GM18526 (cell line): ENCODE data around the gene NCOA7.

Experiments used
- POLR2A ChIP-seq: IDR thresholded peaks from 3 replicates; pipeline ENCODE4 v1.6.1; 2011; ENCODE audit not compliant: insufficient read length; ENCODE audit errors: extremely low read depth

NCOA7 gene

DNA sequence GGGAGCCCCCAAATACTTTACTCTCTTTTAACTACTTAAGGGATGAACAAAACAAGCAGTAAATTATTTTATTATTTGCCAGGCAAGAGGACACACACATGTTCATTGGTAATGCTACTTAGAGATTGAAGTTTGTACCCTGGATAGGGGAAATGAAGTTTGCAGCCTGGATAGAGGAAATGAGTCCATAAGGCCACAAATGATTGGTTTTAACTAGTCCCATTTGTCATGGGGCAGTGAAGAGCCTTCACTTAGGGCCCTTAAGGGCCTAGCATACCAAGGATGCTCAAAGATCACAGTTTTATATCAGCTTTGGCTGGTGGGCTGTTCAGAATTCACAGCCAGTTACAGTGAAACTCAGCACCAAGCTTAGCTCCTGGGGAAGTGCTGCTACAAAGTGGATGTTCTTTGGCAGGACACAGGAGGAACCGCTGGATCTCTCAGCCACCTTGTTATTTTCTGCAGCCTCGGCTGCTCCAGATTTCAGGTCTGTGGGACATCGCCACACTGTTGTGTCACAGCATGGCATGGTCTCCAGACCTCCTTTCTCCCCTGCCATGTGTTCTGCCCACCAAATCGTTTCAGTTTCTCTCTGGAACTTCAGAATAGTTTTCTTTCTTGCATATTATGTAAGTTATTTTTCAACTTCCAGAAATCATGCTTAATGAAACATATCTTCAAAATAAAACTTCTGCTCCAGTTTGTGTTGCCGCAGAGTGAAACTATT is 41.8 kb downstream of the NCOA7 start:
- no peak for TF ChIP-seq POLR2A

DNA sequence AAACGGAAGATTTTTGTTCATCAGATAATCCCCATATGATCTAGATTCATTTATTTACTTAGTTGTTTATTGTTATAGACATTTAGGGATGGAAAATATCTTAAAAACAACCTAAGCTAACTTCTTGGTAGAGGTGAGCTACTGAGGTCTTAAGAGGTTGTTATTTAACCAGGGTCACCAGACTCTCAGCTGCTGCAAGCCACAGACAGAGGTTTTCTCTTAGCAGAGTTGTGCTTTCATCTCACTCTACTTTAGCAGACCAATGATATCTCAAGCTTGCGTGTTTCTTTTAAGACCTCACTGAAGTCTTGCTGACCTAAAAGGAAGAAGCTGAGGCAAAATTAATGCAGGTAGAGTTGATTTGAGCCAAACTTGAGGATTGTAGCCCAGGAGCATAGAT is 43.6 kb downstream of the NCOA7 start:
- no peak for TF ChIP-seq POLR2A

DNA sequence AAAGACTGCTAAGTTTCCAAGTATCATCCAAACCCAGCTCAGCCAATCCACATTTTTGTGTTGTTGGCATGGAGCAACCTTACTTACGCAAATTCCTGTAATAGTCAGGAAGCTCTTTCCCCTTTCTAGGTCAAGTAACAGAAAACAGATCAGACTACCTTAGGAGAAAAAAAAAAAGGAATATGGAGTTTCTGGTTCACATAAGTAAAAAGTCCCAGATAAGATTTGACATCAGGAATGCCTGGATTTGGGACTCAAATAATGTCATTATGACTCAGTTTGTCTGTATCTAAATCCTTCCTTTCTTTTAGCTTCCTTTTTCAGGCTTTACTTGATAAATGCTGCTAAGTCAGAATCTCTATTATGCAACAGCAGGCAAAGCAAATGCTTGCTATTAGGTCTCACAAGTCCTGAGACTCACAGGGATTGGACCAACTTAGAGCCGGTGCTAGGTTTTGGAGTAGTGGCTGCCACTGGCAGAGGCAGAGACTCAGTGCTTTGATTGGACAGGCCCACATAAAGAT is 44.5 kb downstream of the NCOA7 start:
- TF ChIP-seq POLR2A = no peak

DNA sequence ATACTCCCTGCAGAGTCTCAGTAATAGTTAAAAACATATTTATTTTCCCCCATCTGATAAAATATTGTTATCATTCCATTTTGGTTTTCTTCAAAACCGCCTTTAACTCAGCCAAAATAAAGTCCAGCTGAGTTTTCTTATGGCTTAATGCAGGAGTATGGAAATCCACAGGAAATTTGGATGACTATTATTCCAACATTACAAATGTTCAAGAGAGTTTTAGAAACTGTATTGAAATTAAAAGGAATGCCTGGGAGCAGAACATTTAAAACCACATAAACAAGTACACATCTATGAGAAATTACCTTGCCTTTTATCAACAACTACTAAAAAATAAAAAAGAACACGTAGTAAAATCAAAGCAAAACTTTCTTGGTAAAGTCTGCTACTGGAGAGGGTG is 45.7 kb downstream of the NCOA7 start:
- no peak for TF ChIP-seq POLR2A

DNA sequence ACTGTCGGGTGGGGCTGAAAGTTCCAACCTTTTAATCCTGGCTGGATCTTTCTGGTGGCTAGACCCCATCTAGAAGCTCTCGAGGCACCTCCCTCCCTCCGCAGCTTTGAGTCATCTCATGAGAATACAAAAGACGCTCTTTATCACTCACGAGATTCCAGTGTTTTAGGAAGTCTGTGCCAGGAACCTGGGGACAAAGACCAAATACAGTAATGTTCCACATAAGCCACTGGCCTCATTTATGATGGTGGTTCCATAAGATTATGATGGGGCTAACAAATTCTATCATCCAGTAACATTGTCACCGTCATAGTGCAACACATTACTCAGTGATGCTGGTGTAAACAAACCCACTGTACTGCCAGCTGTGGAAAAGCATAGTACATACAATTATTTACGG is 48.7 kb downstream of the NCOA7 start:
- no peak for TF ChIP-seq POLR2A

DNA sequence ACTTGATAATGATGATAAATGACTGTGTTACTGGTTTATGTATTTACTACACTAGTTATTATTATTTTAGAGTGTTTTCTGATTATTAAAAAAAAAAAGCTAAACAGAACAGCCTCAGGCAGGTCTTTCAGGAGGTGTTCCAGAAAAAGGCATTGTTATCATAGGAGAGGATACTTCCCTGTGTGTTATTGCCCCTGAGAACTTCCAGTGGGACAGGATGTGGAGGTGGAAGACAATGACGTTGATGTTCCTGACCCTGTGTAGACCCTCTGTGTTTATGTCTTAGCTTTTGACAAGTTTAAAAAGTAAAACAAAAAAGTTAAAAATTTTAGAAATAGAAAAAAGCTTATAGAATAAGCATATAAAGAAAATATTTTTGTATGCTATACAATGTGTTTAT is 49.1 kb downstream of the NCOA7 start:
- no peak for TF ChIP-seq POLR2A

DNA sequence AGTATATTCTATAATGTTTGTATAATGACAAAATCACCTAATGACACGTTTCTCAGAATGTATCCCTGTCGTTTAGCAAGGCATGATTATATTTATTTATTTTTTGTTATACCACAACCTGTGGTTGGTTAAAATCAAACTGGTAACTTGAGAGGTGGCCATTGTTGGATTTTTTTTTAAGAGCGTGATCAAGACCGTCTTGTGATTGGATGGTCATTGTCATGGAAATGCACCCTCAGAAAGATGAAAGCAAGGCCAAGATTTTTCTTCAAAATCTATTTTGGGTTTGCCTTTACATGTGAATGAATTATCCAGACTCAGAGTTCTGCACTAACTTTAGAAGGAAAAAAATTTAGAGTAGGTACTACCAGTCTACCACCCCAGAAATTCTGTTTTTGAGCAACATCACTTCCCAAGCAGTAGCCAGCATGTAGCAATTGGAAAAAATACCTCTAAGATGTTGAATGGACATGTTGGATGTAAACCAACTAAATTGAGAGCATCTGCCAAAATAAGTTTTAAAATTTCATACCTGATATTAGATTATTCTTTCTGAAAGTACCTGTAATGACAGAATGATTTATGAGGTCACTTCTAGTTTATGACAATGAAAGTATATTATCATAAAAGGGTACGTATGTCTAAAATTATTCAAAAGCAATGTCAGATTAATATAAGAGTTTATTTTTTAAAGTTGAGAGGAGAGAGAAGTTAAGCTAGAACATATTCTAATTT is 50.8 kb downstream of the NCOA7 start:
- no peak for TF ChIP-seq POLR2A

DNA sequence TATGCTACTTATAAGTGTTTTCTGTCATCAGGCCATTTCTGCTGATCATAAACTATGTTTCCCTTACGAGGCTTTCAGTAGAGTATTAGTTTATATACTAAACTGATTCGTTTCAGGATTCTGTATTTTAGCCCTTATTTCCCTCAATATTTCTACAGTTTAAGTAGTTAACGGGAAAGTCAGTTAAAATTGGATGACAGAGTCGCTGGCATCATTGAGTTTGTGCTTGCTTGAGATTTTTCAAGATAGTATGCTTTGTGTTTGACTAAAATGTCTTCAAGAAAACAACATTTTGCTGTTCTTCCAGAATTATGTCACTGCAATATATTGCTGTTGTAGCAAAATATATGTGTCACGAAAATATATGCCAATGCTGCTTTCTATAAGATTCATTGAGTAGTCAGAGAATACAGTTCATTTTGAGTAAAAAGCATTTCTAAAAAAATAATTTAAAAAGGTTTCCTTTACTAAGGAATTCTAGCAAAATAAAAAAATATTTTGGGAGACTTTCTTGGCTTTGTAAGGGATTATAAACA is 51.4 kb downstream of the NCOA7 start:
- no peak for TF ChIP-seq POLR2A

DNA sequence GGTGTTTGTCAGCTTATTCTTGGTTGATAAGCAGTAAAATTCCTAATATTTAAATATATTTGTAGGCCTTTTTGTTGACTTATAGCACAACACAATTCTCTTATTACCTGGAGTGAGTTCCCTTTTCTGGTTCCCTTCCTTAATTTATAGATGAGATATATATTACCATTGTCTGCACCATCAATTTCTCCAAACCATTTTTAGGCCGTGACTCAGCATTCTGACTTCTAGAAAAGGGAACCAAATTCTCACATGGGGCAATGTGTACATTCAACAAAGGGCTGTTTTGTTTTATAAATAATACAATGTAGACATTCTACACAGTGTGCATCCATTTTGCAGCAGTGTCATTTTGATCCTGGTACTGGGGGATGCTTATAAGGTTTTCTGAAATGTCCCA is 52.8 kb downstream of the NCOA7 start:
- no peak for TF ChIP-seq POLR2A

DNA sequence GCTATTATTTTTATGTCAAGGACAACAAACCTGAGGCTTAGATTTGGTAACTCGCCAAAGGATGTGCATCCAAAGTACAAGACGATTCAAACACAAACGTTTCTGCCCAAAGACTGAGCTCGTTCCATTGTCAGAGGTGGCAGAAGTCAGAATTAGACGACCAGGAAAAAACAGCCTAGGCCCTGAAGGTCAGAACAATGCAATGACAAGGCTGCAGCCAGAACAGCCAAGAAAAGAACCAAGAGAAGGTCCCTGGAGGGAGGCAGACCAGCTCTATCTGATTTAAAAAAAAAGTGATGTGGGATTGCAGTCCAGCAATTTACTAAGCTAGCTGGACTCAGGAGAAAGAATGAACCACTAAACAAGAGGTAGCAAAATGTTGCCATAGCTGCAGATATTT is 54.2 kb downstream of the NCOA7 start:
- TF ChIP-seq POLR2A = no peak

DNA sequence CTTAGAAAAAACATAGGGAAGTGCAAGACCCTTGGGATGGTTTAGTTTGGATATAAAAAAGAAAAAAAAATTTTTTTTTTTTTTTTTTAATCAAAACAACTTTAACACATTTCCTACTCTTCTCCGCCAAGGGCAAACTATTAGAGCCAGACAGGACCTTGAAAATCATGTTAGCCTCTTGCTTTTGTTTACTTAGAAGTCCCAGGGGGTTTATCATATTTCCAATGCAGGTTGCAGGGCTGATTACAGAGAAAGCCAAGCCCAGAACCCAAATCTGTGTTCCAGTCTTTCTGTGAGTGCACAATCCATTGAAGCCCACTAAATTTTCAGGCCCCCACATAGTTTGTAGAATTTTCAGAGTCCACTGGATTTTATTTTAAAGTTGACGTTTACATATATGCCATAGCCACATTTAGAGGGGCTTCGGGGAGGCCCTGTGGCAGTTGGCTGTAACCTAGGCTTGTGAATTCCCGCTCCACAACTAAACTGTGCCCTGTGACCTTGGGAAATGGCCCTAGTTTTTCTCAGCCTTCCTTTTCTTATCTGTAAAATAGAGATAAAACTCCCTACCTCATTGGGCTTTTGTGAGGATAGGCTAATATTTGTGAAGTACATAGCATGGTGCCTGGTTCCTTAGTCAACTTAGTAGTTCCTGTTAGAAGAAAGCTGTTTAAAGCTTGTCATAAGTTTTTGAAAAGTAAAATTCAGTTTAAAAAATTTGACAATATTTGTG is 55.7 kb downstream of the NCOA7 start:
- TF ChIP-seq POLR2A = no peak

DNA sequence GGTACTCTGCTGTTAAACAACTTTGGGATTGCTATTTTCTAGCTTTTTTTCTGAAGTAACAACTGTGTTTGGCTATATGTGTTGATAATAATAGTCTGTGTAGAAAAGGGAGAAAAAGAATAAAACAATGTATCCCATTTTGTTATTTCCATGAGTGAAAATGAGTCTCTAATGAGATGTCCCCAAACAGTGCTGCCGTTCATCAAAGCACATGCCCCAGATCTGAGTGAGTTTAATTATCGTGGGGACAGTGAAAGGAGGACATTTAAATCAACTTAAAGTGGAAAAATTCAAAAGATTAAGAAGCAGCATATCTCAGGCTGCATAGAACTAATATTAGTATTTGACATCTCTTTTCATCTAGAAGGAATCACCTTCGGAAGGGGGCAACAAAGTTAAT is 59.6 kb downstream of the NCOA7 start:
- no peak for TF ChIP-seq POLR2A

DNA sequence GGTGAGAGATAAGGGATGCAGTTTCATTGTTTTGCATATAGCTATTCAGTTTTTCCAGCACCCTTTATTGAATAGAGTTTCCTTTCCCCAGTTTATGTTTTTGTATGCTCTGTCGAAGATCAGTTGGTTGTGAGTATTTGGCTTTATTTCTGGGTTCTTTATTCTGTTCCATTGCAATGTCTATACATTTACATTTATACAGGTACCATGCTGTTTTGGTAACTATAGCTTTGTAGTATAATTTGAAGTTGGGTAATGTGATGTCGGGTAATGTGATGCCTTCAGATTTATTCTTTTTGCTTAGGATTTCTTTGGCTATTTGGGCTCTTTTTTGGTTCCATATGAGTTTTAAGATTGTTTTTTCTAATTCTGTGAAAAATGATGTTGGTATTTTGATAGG is 61.8 kb downstream of the NCOA7 start:
- TF ChIP-seq POLR2A = no peak

DNA sequence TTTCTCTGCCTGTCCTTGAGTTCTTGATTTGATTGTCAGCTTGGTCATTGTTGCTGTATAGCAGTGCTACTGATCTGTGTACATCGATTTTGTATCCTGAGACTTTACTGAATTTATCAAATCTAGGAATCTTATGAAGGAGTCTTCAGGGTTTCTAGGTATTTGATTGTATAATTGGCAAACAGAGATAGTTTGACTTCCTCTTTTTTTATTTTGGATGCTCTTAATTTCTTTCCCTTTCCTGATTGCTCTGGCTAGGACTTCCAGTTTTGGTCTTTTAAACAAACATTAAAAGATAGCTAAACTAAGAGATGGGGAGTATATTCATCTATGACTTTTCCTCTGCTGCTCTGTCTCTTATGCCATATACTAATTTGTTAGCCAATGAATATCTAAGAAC is 62.4 kb downstream of the NCOA7 start:
- no peak for TF ChIP-seq POLR2A

DNA sequence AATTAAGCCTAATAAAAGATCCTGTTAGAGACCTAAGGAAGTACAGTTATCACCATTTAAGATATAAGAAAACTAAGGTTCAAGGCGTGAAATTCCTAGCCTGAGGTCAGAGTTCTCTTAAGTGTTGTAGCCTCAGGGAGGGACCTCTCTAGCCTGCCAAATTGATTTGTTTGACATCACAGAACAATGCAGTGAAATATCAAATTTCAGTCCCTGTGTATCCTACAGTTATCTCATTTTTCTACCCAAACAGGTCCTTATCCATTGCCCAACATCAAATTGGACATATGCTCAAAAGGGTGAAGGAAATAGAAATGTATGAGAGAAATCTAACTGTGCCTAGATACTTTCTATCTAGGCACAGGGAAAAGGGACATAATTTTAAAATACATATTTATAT is 63.0 kb downstream of the NCOA7 start:
- TF ChIP-seq POLR2A = no peak

DNA sequence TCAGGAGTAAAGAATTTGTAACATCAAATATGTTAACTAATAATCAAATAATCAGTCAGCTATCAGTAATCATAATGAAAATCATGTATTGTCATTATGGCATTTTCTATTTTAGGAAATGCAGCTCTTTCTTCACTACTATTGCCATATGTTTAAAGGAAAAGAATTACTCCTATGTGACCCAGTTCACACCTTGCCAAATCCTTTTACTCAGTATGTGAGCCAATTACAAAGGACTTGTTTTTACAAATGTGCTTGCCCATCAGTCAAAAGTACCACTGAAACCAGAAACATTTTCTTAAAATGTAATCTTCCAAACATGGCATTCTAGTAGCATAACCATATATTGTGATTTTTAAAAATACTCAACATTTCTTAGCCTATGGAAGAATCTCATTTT is 63.6 kb downstream of the NCOA7 start:
- no peak for TF ChIP-seq POLR2A
